Dermis microvascular lymphatic vessel endothelial cell (primary cell): ENCODE measurements around the gene DGKG. TPM values are rescaled to one million over a fixed set of nuclear protein-coding genes. Genes with fewer than 3 reads are reported as not detected.

Experiments
- DNase-seq, 2 donors: peaks; one replicate each; pipeline versions ENCODE4 v3.0.0 to v3.0.0-alpha.2; 2010; ENCODE audit warnings: low read depth in 2 of 2
- total RNA-seq: library from RNA; depleted of rRNA; stranded (reverse); fragments of >200 nt; gene quantifications from 2 replicates; pipeline ENCODE4 v1.2.1, GENCODE V29; 2014

Gene DGKG
- total RNA-seq, 1 donor from 2014 or later = 2.2 TPM

GRCh38 chr3:186241910-186242821, 119.9 kb downstream of the DGKG start:
- DNase-seq = peak; percentile 72 to 75

GRCh38 chr3:186239321-186239720, 122.7 kb downstream of the DGKG start:
- DNase-seq = no peak

GRCh38 chr3:186237915-186238314, 124.1 kb downstream of the DGKG start:
- no peak for DNase-seq

GRCh38 chr3:186236357-186237020, 125.5 kb downstream of the DGKG start:
- DNase-seq = no peak

- no peak for DNase-seq
Measured at GRCh38 chr3:186235554-186235953, 126.5 kb downstream of the DGKG start.

- no peak for DNase-seq
Measured at GRCh38 chr3:186234152-186234551, 127.9 kb downstream of the DGKG start.

GRCh38 chr3:186226482-186226881, 135.6 kb downstream of the DGKG start:
- DNase-seq = no peak

GRCh38 chr3:186225603-186226002, 136.4 kb downstream of the DGKG start:
- DNase-seq = peak in 1 of 2 donors; percentile 6

GRCh38 chr3:186224041-186224610, 137.9 kb downstream of the DGKG start:
- no peak for DNase-seq

- DNase-seq = no peak
Measured at GRCh38 chr3:186223476-186223875, 138.6 kb downstream of the DGKG start.

- no peak for DNase-seq
Measured at GRCh38 chr3:186221760-186222378, 140.2 kb downstream of the DGKG start.

- no peak for DNase-seq
Measured at GRCh38 chr3:186220911-186221645, 141.0 kb downstream of the DGKG start.

GRCh38 chr3:186220365-186220764, 141.7 kb downstream of the DGKG start:
- no peak for DNase-seq

GRCh38 chr3:186219211-186219638, 142.8 kb downstream of the DGKG start:
- no peak for DNase-seq

- no peak for DNase-seq
Measured at GRCh38 chr3:186218421-186218820, 143.6 kb downstream of the DGKG start.

GRCh38 chr3:186217820-186218164, 144.2 kb downstream of the DGKG start:
- no peak for DNase-seq

- no peak for DNase-seq
Measured at GRCh38 chr3:186216900-186217819, 144.9 kb downstream of the DGKG start.

- DNase-seq = no peak
Measured at GRCh38 chr3:186214670-186215069, 147.4 kb downstream of the DGKG start.

- no peak for DNase-seq
Measured at GRCh38 chr3:186213946-186214345, 148.1 kb downstream of the DGKG start.

GRCh38 chr3:186212611-186213010, 149.4 kb downstream of the DGKG start:
- DNase-seq = no peak
